ENCODE results near the gene NUDT3. TPM values are rescaled to one million over a fixed set of nuclear protein-coding genes. Genes with fewer than 3 reads are reported as not detected.

NUDT3 gene
- total RNA-seq, 4 donors from 2014 or later: 40.0 to 71.9 (median 50.6) TPM

- in situ Hi-C loops (cut with MboI; ENCODE audit: low sequenced_read_pairs in 4 of 4) (no loop called here), intact Hi-C loops (cut with DNase I; ENCODE audit: low total_unique reads) (no loop called here)
- TF ChIP-seq POLR2A (IDR thresholded peaks at IDR 0.05): no peak
- no peak for TF ChIP-seq CTCF (IDR thresholded peaks at IDR 0.05 in 4 of 5, conservative IDR thresholded peaks at IDR 0.05 in 1 of 5)
- DNase-seq (no peak), ATAC-seq (no peak)
- no peaks in the 10 kb centered on the region for H3K36me3 ChIP-seq
- H3K27ac ChIP-seq: no peak overlapping the region
- no peaks in the 10 kb centered on the region for H3K27me3 ChIP-seq
- peaks cover 11 to 14% of the 10 kb centered on the region in 2 donors for H3K4me1 ChIP-seq
- H3K9me3 ChIP-seq: no peaks in the 10 kb centered on the region
- H3K4me3 ChIP-seq: no peak overlapping the region
These were observed 4.0 kb upstream of the NUDT3 start for GRCh38 chr6:34396518-34396917.

GRCh38 chr6:34393966-34394305, 1.5 kb upstream of the NUDT3 start:
- no peak overlapping the region for H3K4me3 ChIP-seq
- TF ChIP-seq POLR2A (IDR thresholded peaks at IDR 0.05) (no peak), CTCF (IDR thresholded peaks at IDR 0.05 in 4 of 5, conservative IDR thresholded peaks at IDR 0.05 in 1 of 5) (no peak)
- no peaks in the 10 kb centered on the region for H3K9me3 ChIP-seq
- no peaks in the 10 kb centered on the region for H3K27me3 ChIP-seq
- intact Hi-C loops (cut with DNase I; ENCODE audit: low total_unique reads) (loop anchor here (5.0 kb wide), 1 partner anchor 868 kb away; no protein-coding TSS in a partner anchor), in situ Hi-C loops (cut with MboI; ENCODE audit: low sequenced_read_pairs in 4 of 4) (no loop called here)
- no peak for DNase-seq
- ATAC-seq: no peak
- no peaks in the 10 kb centered on the region for H3K36me3 ChIP-seq
- H3K4me1 ChIP-seq: peaks cover 28 to 35% of the 10 kb centered on the region in 2 donors
- H3K27ac ChIP-seq: peak overlapping the region; percentile 98 to 100 (median 98)

GRCh38 chr6:34393191-34393965, 909 bp upstream of the NUDT3 start:
- TF ChIP-seq POLR2A (IDR thresholded peaks at IDR 0.05) (no peak), CTCF (IDR thresholded peaks at IDR 0.05 in 4 of 5, conservative IDR thresholded peaks at IDR 0.05 in 1 of 5) (no peak)
- ATAC-seq (no peak), DNase-seq (no peak)
- Histone ChIP-seq H3K4me3 (peak overlapping the region; percentile 76 to 99 (median 87)), H3K36me3 (no peaks in the 10 kb centered on the region), H3K9me3 (no peaks in the 10 kb centered on the region), H3K27ac (peak overlapping the region; percentile 98 to 100 (median 98)), H3K27me3 (no peaks in the 10 kb centered on the region), H3K4me1 (peaks cover 34 to 40% of the 10 kb centered on the region in 2 donors)
- intact Hi-C loops (cut with DNase I; ENCODE audit: low total_unique reads): loop anchor here (5.0 kb wide), 1 partner anchor 869 kb away; no protein-coding TSS in a partner anchor
- in situ Hi-C loops (cut with MboI; ENCODE audit: low sequenced_read_pairs in 4 of 4): no loop called here

GRCh38 chr6:34391786-34392496, 528 bp downstream of the NUDT3 start:
- TF ChIP-seq POLR2A (IDR thresholded peaks at IDR 0.05): peak in 1 of 2 donors; percentile 12
- TF ChIP-seq CTCF (IDR thresholded peaks at IDR 0.05 in 4 of 5, conservative IDR thresholded peaks at IDR 0.05 in 1 of 5): no peak
- H3K36me3 ChIP-seq: no peaks in the 10 kb centered on the region
- DNase-seq: peak; percentile 54 to 73
- in situ Hi-C loops (cut with MboI; ENCODE audit: low sequenced_read_pairs in 4 of 4) (no loop called here), intact Hi-C loops (cut with DNase I; ENCODE audit: low total_unique reads) (loop anchor here (1.0 to 5.0 kb wide), 3 partner anchors 115 to 870 kb away; partner anchors contain the start of gene SMIM29)
- ATAC-seq: peak; percentile 59 to 67
- peak overlapping the region; percentile 98 to 100 (median 98) for H3K27ac ChIP-seq
- no peaks in the 10 kb centered on the region for H3K27me3 ChIP-seq
- peaks cover 48 to 52% of the 10 kb centered on the region in 2 donors for H3K4me1 ChIP-seq
- H3K9me3 ChIP-seq: no peaks in the 10 kb centered on the region
- H3K4me3 ChIP-seq: peak overlapping the region; percentile 76 to 99 (median 87)

Measured in gastrocnemius medialis (tissue), 4 donors.